Measurements from ENCODE around the gene RAMP1.
"Not testable (repeated sequence)": the region's sequence is repeated elsewhere in the genome, so short reads cannot be mapped to it uniquely, and the experiment has no call there.

Gene RAMP1

DNA sequence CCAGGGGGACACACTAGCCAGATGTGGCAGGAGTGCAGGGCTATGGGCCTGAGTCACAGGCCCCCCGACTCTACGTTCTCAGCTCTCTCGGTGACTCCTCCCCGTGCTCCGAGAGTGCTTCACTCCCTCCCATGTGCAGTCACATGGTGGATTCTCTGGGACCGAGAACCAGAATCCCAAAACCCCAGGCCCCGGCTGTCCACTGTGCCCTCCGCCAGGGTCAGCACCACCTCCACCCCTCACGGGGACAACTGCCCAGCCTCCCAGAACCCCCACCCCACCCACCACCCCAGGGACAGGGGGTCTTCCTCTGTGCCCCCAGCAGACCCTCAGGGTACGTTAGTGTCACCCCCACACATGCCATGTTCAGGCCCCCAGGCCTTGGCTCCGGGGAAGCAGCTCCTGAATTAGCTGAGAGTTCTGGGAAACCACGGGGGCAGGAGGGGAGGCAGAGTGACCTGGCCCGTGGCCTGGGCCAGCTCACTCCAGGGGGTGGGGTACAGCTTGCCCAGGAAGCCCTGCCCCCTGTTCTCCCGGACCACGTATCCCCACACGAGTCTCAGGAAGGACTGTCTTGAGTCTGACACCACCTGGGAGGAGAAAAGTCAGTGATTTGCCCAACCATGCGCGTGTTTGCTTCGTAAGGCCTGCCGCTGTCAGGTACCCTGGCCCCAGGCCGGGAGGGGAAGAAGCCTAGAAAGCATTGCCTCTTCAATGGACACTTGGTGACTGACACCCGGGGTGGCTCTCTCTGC is 4.4 kb downstream of the RAMP1 start:
- no peak for DNase-seq (ENCODE audit: low read depth, low spot score)
- Histone ChIP-seq H3K4me1 (ENCODE audit: insufficient read depth, insufficient read length) (peaks cover 19% of the 10 kb centered on the region), H3K9ac (ENCODE audit: insufficient read length, low read depth) (peak overlapping the region; percentile 13), H3K9me3 (ENCODE audit: insufficient read depth, low read length) (no peaks in the 10 kb centered on the region), H3K4me3 (ENCODE audit: insufficient read length, low read depth) (no peak overlapping the region), H3K36me3 (ENCODE audit: insufficient read depth, insufficient read length, low read length) (no peaks in the 10 kb centered on the region), H3K27me3 (ENCODE audit: insufficient read depth, insufficient read length) (peaks cover 31% of the 10 kb centered on the region)
- no peak for TF ChIP-seq SUZ12 (IDR thresholded peaks at IDR 0.05; ENCODE audit: extremely low read depth, insufficient read depth, insufficient read length)
- no peak for TF ChIP-seq YY1 (IDR thresholded peaks at IDR 0.05; ENCODE audit: insufficient read depth, insufficient read length)
- no peak for TF ChIP-seq ZNF274 (IDR thresholded peaks at IDR 0.05; ENCODE audit: low read depth, low read length)

DNA sequence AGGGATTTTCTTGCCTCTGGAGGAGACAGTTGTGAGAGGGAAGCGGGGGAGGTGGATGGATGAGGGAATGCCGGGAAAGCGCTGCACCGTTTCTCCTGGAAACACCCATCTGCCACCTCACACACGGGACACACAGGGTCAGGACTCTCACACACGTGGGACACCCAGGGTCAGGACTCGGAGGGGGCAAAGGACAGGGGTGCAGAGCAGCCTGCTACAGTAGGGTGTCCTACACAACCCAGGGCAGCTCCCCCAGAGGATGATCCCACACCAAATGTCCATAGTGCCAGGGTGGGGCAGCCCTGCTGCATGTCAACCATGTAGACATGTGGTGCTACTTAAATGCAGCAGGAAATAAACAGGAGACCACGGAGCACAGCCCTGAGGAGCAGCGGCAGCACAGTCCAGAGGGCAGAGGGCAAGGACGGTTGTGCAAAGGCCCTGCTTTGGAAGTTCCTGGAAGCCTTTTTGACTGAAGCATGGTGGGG is 5.1 kb downstream of the RAMP1 start:
- no peaks in the 10 kb centered on the region for H3K9me3 ChIP-seq (ENCODE audit: insufficient read depth, low read length)
- no peak for DNase-seq (ENCODE audit: low read depth, low spot score)
- TF ChIP-seq SUZ12 (IDR thresholded peaks at IDR 0.05; ENCODE audit: extremely low read depth, insufficient read depth, insufficient read length) (no peak), ZNF274 (IDR thresholded peaks at IDR 0.05; ENCODE audit: low read depth, low read length) (no peak), YY1 (IDR thresholded peaks at IDR 0.05; ENCODE audit: insufficient read depth, insufficient read length) (no peak)
- peak overlapping the region; percentile 13 for H3K9ac ChIP-seq (ENCODE audit: insufficient read length, low read depth)
- no peak overlapping the region for H3K4me3 ChIP-seq (ENCODE audit: insufficient read length, low read depth)
- no peaks in the 10 kb centered on the region for H3K36me3 ChIP-seq (ENCODE audit: insufficient read depth, insufficient read length, low read length)
- H3K4me1 ChIP-seq (ENCODE audit: insufficient read depth, insufficient read length), result peaks cover 16% of the 10 kb centered on the region
- peaks cover 27% of the 10 kb centered on the region for H3K27me3 ChIP-seq (ENCODE audit: insufficient read depth, insufficient read length)

DNA sequence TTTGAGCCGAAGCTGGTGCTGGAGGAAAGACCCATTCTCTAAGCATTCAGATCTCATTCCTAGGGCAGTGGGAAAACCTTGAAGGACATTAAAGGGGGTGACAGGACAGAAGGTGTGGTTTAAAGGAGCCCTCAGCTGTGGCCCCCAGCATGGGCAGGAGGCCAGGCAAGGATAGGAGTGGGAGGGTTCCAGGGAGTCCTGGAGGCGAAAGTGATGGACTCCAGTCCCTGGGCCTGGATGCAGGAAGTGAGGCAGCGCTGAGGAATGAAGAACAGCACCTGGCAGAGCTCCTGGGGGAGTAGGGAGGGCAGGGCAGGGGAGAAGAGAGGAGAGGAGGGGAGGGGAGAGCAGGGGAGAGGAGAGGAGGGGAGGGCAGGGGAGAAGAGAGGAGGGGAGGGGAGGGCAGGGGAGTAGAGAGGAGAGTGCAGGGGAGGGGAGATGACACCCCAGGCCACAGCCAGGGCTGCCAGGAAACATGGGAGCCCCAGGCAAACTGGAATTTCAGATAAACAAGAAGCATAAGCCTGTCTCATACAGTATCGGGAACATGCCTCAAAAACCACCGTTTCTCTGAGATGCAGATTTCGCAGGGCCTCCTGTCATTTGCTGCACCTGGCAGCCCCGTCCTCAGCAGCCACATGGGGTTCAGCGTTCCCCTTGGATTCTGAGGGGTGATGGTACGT is 5.7 kb downstream of the RAMP1 start:
- no peak for TF ChIP-seq ZNF274 (IDR thresholded peaks at IDR 0.05; ENCODE audit: low read depth, low read length)
- TF ChIP-seq YY1 (IDR thresholded peaks at IDR 0.05; ENCODE audit: insufficient read depth, insufficient read length), result no peak
- no peak for TF ChIP-seq SUZ12 (IDR thresholded peaks at IDR 0.05; ENCODE audit: extremely low read depth, insufficient read depth, insufficient read length)
- Histone ChIP-seq H3K4me1 (ENCODE audit: insufficient read depth, insufficient read length) (peaks cover 16% of the 10 kb centered on the region), H3K4me3 (ENCODE audit: insufficient read length, low read depth) (no peak overlapping the region), H3K9me3 (ENCODE audit: insufficient read depth, low read length) (no peaks in the 10 kb centered on the region), H3K36me3 (ENCODE audit: insufficient read depth, insufficient read length, low read length) (no peaks in the 10 kb centered on the region), H3K27me3 (ENCODE audit: insufficient read depth, insufficient read length) (peaks cover 23% of the 10 kb centered on the region), H3K9ac (ENCODE audit: insufficient read length, low read depth) (peak overlapping the region; percentile 21)
- DNase-seq (ENCODE audit: low read depth, low spot score), result no peak

DNA sequence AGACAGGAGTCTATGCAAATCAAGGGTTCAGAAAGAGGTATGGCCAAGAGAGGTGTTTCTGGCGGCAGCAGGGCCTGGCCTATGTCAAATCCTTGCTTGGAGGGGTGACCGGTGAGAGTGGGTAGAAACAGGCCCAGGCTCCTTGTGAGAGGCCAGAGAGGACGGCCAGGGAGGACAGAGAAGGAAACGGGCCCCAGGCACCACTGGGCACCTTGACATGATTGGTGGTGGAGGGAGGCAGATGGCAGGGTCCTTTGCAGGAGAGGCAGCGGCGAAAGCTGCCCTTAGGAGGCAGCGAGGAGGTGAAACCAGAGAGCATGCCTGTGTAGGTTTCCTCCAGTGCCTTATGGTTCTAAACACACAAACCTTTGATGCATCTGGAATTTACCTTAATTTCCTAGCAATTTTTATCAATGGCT is 6.2 kb downstream of the RAMP1 start:
- Histone ChIP-seq H3K9me3 (ENCODE audit: insufficient read depth, low read length) (no peaks in the 10 kb centered on the region), H3K4me1 (ENCODE audit: insufficient read depth, insufficient read length) (peaks cover 16% of the 10 kb centered on the region), H3K4me3 (ENCODE audit: insufficient read length, low read depth) (no peak overlapping the region), H3K27me3 (ENCODE audit: insufficient read depth, insufficient read length) (peaks cover 17% of the 10 kb centered on the region), H3K9ac (ENCODE audit: insufficient read length, low read depth) (peak overlapping the region; percentile 21), H3K36me3 (ENCODE audit: insufficient read depth, insufficient read length, low read length) (no peaks in the 10 kb centered on the region)
- TF ChIP-seq SUZ12 (IDR thresholded peaks at IDR 0.05; ENCODE audit: extremely low read depth, insufficient read depth, insufficient read length), result no peak
- DNase-seq (ENCODE audit: low read depth, low spot score), result no peak

DNA sequence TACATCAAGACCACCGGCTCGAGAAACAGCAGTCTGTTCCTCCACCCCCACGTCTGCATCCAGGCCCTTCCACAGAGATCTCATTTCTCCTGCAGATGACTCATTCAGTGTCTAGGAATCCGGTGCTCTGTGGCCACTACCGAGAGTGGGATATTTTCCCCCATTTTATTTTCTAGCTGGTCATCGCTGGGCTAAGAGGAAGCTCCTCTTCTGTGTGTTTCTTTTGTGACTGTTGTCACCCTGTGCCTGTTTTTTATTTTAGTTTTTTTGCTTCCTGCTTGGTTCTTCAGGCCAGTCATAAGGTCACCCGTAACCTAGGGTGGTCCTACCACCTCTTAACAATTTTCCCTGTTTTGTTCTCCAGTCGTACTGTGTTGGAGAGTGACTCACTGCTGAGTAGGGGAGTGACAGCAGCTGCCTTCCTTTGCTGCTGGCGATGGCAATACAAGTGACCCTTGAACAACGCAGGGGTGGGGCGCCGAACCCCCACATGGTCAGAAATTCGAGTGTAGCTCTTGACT is 6.7 kb downstream of the RAMP1 start:
- TF ChIP-seq SUZ12 (IDR thresholded peaks at IDR 0.05; ENCODE audit: extremely low read depth, insufficient read depth, insufficient read length) (no peak), YY1 (IDR thresholded peaks at IDR 0.05; ENCODE audit: insufficient read depth, insufficient read length) (no peak), ZNF274 (IDR thresholded peaks at IDR 0.05; ENCODE audit: low read depth, low read length) (no peak)
- Histone ChIP-seq H3K27me3 (ENCODE audit: insufficient read depth, insufficient read length) (peaks cover 12% of the 10 kb centered on the region), H3K36me3 (ENCODE audit: insufficient read depth, insufficient read length, low read length) (no peaks in the 10 kb centered on the region), H3K9me3 (ENCODE audit: insufficient read depth, low read length) (peaks cover under 1% of the 10 kb centered on the region; the same call in 1 of the 2 replicates), H3K9ac (ENCODE audit: insufficient read length, low read depth) (no peak overlapping the region), H3K4me1 (ENCODE audit: insufficient read depth, insufficient read length) (peaks cover 16% of the 10 kb centered on the region), H3K4me3 (ENCODE audit: insufficient read length, low read depth) (no peak overlapping the region)
- no peak for DNase-seq (ENCODE audit: low read depth, low spot score)

DNA sequence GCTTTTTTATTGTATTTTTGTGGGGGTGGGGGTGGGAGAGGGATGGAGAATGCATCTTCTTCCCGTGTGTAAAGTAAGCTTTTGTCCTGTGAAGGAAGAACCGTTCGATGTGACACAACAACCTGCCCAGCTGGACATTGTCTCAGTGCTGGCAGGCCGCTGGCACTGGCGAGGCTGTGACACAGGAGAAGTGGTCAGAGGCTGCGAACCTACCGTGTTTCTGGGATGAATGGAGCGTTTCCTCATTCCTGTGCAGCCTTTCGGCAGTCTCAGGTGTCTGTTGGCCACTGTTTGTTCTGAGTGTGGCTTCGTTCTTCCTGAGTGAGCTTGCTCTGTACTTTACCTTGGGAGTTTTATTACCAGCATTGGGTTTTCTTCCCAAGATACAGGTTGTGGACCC is 8.0 kb downstream of the RAMP1 start:
- no peaks in the 10 kb centered on the region for H3K36me3 ChIP-seq (ENCODE audit: insufficient read depth, insufficient read length, low read length)
- no peak overlapping the region for H3K9ac ChIP-seq (ENCODE audit: insufficient read length, low read depth)
- peaks cover 16% of the 10 kb centered on the region for H3K4me1 ChIP-seq (ENCODE audit: insufficient read depth, insufficient read length)
- H3K27me3 ChIP-seq (ENCODE audit: insufficient read depth, insufficient read length), result peaks cover 3% of the 10 kb centered on the region
- no peak for TF ChIP-seq SUZ12 (IDR thresholded peaks at IDR 0.05; ENCODE audit: extremely low read depth, insufficient read depth, insufficient read length)
- no peak for TF ChIP-seq ZNF274 (IDR thresholded peaks at IDR 0.05; ENCODE audit: low read depth, low read length)
- no peak for TF ChIP-seq YY1 (IDR thresholded peaks at IDR 0.05; ENCODE audit: insufficient read depth, insufficient read length)
- no peak overlapping the region for H3K4me3 ChIP-seq (ENCODE audit: insufficient read length, low read depth)
- peaks cover 11% of the 10 kb centered on the region; the same call in 1 of the 2 replicates for H3K9me3 ChIP-seq (ENCODE audit: insufficient read depth, low read length)
- no peak for DNase-seq (ENCODE audit: low read depth, low spot score)

DNA sequence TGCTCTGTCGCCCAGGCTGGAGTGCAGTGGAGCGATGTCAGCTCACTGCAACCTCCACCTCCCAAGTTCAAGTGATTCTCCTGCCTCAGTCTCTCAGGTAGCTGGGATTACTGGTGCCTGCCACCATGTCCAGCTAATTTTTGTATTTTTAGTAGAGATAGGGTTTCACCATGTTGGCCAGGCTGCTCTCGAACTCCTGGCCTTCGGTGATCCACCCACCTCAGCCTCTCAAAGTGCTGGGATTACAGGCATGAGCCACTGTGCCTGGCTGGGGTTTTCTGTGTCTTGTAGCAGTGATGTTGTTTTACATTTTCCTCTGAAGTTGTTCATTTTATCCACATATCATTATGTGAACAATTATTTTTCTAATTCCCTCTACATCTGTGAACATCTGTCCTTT is 8.7 kb downstream of the RAMP1 start:
- DNase-seq (ENCODE audit: low read depth, low spot score); H3K27me3 ChIP-seq (ENCODE audit: insufficient read depth, insufficient read length); H3K9ac ChIP-seq (ENCODE audit: insufficient read length, low read depth); H3K4me3 ChIP-seq (ENCODE audit: insufficient read length, low read depth); H3K36me3 ChIP-seq (ENCODE audit: insufficient read depth, insufficient read length, low read length): not testable (repeated sequence)
- H3K4me1 ChIP-seq (ENCODE audit: insufficient read depth, insufficient read length), result peaks cover 16% of the 10 kb centered on the region
- H3K9me3 ChIP-seq (ENCODE audit: insufficient read depth, low read length), result peaks cover 18% of the 10 kb centered on the region; the same call in 1 of the 2 replicates
